Jurkat, Clone E6-1 (cell line): ENCODE results near the gene NDUFA13.

Source experiments
- DNase-seq: peaks from one replicate; pipeline ENCODE4 v3.0.0-alpha.2; 2011; ENCODE audit warnings: low read depth, low spot score
- H3K4me3 ChIP-seq: 2 replicates; pipeline ENCODE4 v1.5.1; 2011; ENCODE audit warnings: mild to moderate bottlenecking, low read length, control low read depth, moderate library complexity

Gene NDUFA13

DNA sequence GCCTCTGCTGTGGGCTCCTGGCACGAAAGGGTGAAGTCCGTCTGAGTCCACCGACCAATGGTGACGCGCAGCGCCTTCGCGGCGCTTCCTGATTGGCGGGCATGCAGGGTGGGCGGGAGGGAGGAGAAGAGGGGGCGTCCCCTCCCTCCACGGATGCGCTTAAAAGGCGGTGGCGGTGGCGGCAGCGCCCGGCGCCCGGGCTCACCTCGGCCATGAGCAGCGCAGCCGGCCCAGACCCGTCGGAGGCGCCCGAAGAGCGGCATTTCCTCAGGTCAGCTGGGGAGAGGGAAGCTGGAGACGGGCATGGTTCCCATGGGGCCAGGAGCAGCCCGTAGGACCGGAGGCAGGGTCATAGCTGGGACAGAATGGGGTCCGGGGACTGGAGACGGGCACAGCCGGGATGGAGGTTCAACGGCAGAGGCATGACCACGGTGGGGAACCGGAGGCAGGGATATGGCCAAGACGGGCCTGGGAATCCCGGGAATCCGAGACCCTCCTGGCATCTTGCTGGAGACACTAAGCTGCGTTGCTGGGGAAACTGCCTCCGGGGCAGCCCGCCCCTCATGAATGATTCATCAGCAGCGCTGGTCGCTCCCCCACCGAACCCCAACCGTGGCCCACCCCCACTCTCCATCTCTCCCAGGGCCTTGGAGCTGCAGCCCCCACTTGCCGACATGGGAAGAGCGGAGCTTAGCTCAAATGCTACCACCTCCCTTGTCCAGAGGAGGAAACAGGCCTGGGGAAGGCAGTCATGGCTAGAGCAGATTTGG, 12.9 kb downstream of the NDUFA13 start, which contains the start of gene YJEFN3:
TSS of gene YJEFN3 (plus strand) at position 191 of the 770 bp plus-strand sequence. CDS start at position 213, 22 bp downstream.
- no peak for DNase-seq
- H3K4me3 ChIP-seq, result no peak within 1 kb of the TSS

DNA sequence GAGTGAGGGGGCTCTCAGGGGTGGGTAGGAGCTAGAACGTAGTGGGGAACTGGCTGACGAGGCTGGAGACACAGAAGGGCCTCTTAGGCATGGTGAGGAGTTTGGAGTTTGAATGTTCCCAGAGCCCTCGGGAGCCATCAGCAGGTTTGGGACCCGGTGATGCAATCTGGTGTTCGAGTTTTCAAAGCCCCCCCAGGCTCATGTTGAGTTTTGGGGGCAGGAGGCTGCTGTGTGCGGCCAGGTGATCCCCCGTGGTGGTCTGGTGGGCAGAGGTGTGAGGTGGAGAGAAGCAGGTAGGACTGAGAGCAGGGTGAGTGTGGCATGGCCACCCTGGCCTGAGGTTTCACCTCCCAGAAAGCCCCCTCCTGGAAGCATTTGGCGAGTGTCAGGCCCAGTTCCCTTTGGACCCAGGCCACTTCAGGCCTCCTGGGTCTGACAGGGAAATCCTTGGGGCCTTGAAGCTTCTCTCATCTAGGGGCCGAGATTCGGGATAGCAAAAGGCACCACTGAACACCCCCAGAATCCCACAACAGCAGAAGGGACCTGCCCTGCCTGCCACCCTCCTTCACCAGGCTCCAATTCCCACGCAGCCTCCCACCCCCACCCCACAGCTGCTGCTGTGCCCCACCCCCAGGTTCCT, 13.9 kb downstream of the NDUFA13 start:
- DNase-seq, result no peak
- no peak overlapping the region for H3K4me3 ChIP-seq

DNA sequence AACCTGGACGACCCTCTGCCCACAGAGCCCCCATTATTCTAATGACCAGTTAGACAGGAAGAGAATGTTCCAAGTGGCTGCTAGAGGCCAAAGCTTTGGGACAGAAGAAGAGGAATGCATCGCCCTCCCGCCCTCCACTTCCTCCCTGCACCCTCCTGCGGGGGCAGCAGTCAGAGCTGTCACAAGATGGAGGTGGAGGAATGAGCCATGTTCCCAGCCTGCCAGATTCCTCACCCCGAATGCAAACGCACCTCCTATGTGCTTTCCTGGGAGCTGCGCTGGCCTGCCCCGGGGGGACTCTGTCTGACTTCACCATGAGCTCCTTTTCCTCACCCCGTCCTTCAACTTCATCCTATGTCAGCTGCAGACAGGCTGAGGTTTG, 14.4 kb downstream of the NDUFA13 start:
- no peak overlapping the region for H3K4me3 ChIP-seq
- DNase-seq, result no peak

- DNase-seq, result no peak
- H3K4me3 ChIP-seq, result no peak overlapping the region
Measured at GRCh38 chr19:19530889-19531288, 14.9 kb downstream of the NDUFA13 start.

DNA sequence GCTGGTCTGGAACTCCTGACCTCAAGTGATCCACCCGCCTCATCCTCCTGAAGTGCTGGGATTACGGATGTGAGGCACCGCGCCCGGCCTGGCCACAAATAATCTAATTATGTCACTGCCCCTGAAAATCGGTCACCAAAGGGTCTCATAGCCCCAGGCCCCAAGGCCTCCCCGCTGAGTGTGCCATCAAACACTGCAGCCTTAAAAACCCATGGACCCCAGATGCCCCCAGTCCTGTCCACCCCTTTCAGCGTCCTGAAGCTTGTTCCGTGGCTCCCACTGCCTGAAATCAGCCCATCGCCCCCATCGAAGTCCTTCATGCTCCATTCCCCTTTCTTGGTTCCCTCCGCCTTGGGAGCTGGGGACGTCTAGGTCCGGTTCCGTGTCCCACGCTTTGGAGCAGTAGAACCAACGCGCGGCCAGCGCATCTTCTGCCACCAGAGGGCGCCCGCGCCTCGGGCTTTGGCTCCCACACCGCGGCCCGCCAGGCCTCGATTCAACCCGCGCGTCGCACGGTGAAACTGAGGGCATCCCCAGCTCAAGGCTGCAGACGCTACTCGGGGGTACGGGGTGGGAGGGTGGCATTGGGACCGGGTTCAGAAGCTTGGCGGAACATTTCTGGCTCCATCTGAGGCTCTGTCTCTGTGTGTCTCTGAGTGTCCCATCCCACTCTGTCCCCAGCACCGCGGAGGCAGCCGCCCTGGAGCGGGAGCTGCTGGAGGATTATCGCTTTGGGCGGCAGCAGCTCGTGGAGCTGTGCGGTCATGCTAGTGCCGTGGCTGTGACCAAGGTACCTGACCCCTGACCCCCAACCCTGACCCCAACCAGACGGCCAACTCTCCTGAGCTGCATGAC, 16.2 kb downstream of the NDUFA13 start:
- no peak overlapping the region for H3K4me3 ChIP-seq
- peak; percentile 26 for DNase-seq

GRCh38 chr19:19532806-19533701, 17.0 kb downstream of the NDUFA13 start:
- H3K4me3 ChIP-seq, result no peak overlapping the region
- no peak for DNase-seq

GRCh38 chr19:19533841-19534240, 17.8 kb downstream of the NDUFA13 start:
- DNase-seq, result no peak

DNA sequence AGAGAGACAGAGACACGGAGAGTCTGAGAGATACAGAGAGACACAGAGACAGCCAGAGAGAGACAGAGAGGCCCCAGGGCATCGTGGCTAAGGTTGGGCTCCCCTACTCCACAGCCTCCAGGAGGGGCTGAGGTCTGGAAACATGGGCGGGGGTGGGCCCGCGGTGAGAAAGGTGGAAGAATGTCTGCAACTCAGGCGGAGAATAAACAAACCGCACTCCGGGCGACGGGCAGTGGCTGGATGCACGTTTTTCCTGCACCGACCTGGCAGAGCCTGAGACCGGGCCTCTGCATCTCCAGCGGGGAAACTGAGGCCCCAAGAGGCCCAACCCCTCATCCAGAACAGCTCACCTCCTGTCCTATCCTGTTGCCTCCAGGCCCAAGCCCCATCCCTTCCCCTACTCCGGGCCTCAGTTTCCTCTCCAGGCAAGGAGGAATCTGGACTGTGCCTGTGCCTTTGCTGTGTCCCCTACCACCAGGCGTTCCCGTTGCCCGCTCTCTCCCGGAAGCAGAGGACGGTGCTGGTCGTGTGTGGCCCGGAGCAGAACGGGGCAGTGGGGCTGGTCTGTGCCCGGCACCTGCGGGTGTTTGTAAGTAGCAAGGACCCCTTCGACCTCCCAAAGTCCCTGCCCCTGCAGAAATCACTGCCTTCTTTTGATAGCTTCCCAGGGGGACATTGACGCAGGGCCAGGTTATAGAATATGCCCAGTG, 18.7 kb downstream of the NDUFA13 start:
- DNase-seq, result no peak
- no peak overlapping the region for H3K4me3 ChIP-seq

More at GRCh38 chr19:19533841-19534240, 17.8 kb downstream of the NDUFA13 start:
- H3K4me3 ChIP-seq, result no peak overlapping the region

- no peak overlapping the region for H3K4me3 ChIP-seq
- no peak for DNase-seq
Measured at GRCh38 chr19:19535311-19536191, 19.5 kb downstream of the NDUFA13 start.

DNA sequence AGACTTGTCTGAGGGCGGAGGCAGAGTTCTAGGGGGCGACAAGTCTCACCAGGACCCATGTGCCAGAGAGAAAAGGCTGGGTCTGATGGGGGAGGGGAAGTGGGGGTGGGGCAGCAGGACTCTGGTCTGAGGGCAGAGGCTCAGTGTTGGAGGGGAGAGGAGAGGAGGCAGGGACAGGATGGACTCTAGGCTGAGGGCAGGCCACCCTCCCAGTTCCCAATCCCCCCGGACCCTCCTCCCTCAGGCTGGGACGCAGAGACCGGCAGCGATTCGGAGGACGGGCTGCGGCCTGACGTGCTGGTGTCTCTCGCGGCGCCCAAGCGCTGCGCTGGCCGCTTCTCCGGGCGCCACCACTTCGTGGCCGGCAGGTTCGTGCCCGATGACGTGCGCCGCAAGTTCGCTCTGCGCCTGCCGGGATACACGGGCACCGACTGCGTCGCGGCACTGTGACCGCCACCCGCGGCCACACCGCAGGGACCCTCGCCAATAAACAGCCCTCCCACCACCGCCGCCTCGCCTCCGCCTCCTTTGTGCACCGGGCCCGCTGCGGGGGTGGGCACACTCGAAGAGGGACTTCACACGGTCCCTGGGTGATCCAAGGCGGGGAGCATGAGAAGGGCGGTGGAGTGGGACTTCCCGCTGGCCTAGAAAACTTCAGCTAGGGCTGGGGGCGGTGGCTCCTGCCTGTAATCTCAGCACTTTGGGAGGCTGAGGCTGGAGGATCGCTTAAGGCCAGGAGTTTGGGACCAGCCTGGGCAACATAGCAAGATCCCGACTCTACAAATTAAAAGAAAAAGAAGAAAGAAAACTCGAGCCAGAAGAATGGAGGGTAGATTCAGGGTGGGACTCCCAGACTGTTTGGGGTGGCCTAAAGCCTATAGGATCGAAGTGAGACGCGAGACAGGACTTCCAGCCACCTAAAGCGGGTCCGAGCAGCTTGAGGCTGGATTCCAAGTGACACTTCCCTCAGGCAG, 21.3 kb downstream of the NDUFA13 start:
- no peak for DNase-seq
- H3K4me3 ChIP-seq, result no peak overlapping the region

DNA sequence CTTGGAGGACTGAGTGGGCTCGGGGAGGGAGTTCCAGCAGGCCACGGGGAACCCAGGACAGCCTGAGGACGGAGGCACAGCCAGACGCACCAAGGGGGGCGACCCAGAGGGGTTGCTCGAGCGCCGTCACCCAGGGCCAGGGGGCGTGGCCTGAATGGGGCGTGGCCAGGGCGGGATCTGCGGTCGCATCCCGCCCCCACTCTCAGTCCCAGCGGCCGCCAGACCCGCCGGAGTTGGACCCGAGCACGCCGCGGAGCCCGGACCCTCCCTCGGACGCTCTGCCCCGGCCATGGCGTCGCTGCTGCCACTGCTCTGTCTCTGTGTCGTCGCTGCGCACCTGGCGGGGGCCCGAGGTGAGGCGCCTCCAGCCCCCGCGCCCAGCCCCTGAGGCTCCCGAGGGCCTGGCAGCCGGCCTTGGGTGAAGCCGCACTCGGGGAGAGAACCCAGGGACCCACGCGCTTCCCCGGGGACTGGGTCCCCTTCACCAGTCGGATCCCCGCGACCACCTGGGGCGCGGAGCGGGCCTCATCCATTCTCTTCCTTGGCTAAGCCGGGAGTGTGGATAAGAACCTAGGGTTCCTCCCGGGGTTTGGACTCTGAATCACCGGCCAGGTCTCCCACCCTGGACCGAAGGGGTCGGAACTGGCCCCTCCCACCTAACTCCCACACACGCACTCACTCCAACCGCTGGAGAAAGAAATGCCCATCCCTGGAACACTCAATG, 22.2 kb downstream of the NDUFA13 start, which contains the start of gene CILP2:
TSS of gene CILP2 (plus strand) at position 205 of the 724 bp plus-strand sequence. CDS start at position 290, 85 bp downstream.
- H3K4me3 ChIP-seq, result no peak within 1 kb of the TSS
- no peak for DNase-seq

DNA sequence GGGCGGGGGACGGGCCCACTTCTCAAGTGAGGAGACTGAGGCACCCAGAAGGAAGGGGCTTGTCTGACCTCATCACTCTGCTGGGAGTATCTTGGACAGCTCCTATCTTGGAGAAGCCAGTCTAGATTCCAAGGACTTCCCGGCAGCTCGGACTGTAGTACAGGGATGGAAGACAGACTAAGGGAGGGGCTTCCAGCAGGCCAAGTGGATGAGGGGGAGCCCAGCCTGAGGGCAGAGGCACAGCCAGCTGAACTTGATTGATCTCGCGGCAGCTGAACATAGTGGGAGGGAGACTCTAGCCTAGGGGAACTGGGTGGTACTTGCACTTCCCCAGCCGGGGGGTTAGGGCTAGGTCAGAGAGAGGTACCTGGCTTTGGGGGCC, 22.8 kb downstream of the NDUFA13 start:
- DNase-seq, result no peak
- no peak overlapping the region for H3K4me3 ChIP-seq

DNA sequence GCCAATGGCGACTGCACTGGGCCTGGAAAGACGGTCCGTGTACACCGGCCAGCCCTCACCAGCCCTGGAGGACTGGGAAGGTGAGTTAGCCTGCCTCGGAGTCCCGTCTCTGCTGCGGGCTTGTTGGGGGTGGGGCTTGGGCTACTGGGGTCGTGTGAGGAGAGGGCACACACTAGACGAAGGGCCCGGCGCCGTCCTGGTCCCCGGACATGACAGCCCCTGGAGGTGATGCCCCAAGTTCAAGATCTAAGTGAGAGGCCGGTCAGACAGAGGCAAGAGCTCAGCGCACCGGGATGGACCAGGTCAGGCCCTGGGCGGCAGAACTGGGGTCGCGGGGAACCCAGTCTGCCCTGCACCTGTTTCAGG, 23.7 kb downstream of the NDUFA13 start:
- DNase-seq, result no peak
- H3K4me3 ChIP-seq, result no peak overlapping the region

DNA sequence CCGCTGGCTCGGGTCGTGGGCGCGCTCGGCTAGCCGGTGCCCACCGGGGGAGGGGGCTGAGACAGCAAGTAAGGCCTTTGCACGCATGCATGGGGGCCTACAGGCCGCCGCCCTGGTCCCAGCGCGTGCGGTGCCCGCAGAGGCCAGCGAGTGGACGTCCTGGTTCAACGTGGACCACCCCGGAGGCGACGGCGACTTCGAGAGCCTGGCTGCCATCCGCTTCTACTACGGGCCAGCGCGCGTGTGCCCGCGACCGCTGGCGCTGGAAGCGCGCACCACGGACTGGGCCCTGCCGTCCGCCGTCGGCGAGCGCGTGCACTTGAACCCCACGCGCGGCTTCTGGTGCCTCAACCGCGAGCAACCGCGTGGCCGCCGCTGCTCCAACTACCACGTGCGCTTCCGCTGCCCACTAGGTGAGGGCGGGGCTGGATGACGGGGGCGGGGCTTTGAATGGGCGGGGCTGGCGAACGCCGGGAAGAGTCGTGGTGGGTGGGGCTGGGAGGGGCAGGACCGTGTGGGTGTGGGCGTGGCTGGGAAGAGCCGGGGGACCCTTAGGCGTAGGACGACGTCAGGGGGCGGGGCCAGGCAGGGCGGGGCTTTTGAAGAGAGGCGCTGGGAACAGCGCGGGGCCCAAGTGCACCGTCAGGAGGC, 24.2 kb downstream of the NDUFA13 start:
- DNase-seq, result peak; percentile 26
- no peak overlapping the region for H3K4me3 ChIP-seq
